GM12878 (cell line): ENCODE data around the gene AIP. TPM values are rescaled to one million over a fixed set of nuclear protein-coding genes. Genes with fewer than 3 reads are reported as not detected.

Experiments used
- ASH2L ChIP-seq: fragments of 300-600, 200-600 bp; sonication (generic); IDR thresholded peaks from 2 replicates; pipeline ENCODE4 v1.6.1; 2017; ENCODE audit warnings: low read depth, mild to moderate bottlenecking, borderline replicate concordance
- ATF2 ChIP-seq: IDR thresholded peaks from 2 replicates; pipeline ENCODE4 v1.6.1; 2012; ENCODE audit warnings: low read length, inconsistent platforms
- CBFB ChIP-seq: IDR thresholded peaks from 2 replicates; pipeline ENCODE4 v1.6.1; 2016; ENCODE audit warnings: antibody characterized with exemption, low read depth
- CEBPB ChIP-seq, 2 experiments: fragments of 150-350 bp in 1 of 2; IDR thresholded peaks; 2 replicates each; pipeline ENCODE4 v1.6.1; 2012 to 2014; ENCODE audit warnings: low read depth in 2 of 2, low read length in 2 of 2, borderline replicate concordance in 1 of 2, inconsistent platforms in 1 of 2
- EED ChIP-seq: sonication (generic); IDR thresholded peaks from 2 replicates; pipeline ENCODE4 v1.6.1; 2016; ENCODE audit warnings: antibody characterized with exemption, low read depth
- ELK1 ChIP-seq: IDR thresholded peaks from 2 replicates; pipeline ENCODE4 v1.6.1; 2012; ENCODE audit warnings: low read depth, low read length, improper control_type of control experiment
- IRF3 ChIP-seq: fragments of 450-650 bp; IDR thresholded peaks from 2 replicates; pipeline ENCODE4 v1.6.1; 2014; ENCODE audit warnings: mild to moderate bottlenecking
- KLF5 ChIP-seq: fragments of 450-650 bp; IDR thresholded peaks from 2 replicates; pipeline ENCODE4 v1.6.1; 2014; ENCODE audit warnings: mild to moderate bottlenecking; ENCODE audit not compliant: partially characterized antibody
- LARP7 ChIP-seq: fragments of 450-650 bp; IDR thresholded peaks from 2 replicates; pipeline ENCODE4 v1.6.1; 2017; ENCODE audit warnings: mild to moderate bottlenecking
- MYB ChIP-seq: fragments of 150-350 bp; IDR thresholded peaks from 2 replicates; pipeline ENCODE4 v1.6.1; 2014; ENCODE audit warnings: mild to moderate bottlenecking, low read depth, low read length, borderline replicate concordance
- POLR2A ChIP-seq: IDR thresholded peaks from 2 replicates; pipeline ENCODE4 v1.6.1; 2011; ENCODE audit warnings: low read depth, mild to moderate bottlenecking, low read length
- POLR2AphosphoS5 ChIP-seq: IDR thresholded peaks from 2 replicates; pipeline ENCODE4 v1.6.1; 2011; ENCODE audit warnings: mild to moderate bottlenecking, low read length, inconsistent platforms
- RCOR1 ChIP-seq: conservative IDR thresholded peaks from 2 replicates; pipeline ENCODE4 v1.6.1; 2012; ENCODE audit warnings: low read depth, low read length, improper control_type of control experiment
- SREBF1 ChIP-seq: IDR thresholded peaks from 2 replicates; pipeline ENCODE4 v1.6.1; 2012; ENCODE audit warnings: mild to moderate bottlenecking, low read length
- SREBF2 ChIP-seq: IDR thresholded peaks from 2 replicates; pipeline ENCODE4 v1.6.1; 2012; ENCODE audit warnings: mild to moderate bottlenecking, low read length
- SUPT20H ChIP-seq: IDR thresholded peaks from 2 replicates; pipeline ENCODE4 v1.6.1; 2011; ENCODE audit warnings: low read depth, mild to moderate bottlenecking, low read length, moderate library complexity, borderline replicate concordance; ENCODE audit not compliant: control insufficient read depth
- TCF12 ChIP-seq: IDR thresholded peaks from 2 replicates; pipeline ENCODE4 v1.6.1; 2011; ENCODE audit warnings: low read depth, mild to moderate bottlenecking, low read length
- USF1 ChIP-seq: IDR thresholded peaks from 2 replicates; pipeline ENCODE4 v1.6.1; 2011; ENCODE audit warnings: borderline replicate concordance, low read depth, mild to moderate bottlenecking, moderate library complexity, mixed read lengths, low read length; ENCODE audit not compliant: insufficient read depth; ENCODE audit errors: extremely low read length
- YY1 ChIP-seq: IDR thresholded peaks from 2 replicates; pipeline ENCODE4 v1.6.1; 2011; ENCODE audit warnings: low read depth, mild to moderate bottlenecking, low read length
- polyA plus RNA-seq, 11 experiments: library from polyadenylated mRNA; depleted of rRNA in 4 of 11; unstranded in 6 of 11; stranded (reverse) in 5 of 11; fragments of >200 nt; fragmentation: Nextera tagmentation in 4 of 11; fragmentation: Illumina TruSeq in 1 of 11; extraction: Ambion mirVana in 4 of 11; extraction: Trizol in 1 of 11; gene quantifications; 1 replicate in 1 of 11; 2 replicates in 10 of 11; pipeline versions ENCODE4 v1.2.1 to v1.2.3, GENCODE V29; 2011 to 2016; ENCODE audit warnings: inconsistent platforms in 2 of 11, missing spikeins in 2 of 11, low read depth in 1 of 11
- total RNA-seq, 4 experiments: library from RNA; depleted of rRNA in 3 of 4; stranded (reverse); fragments of >200 nt in 3 of 4; fragmentation: Illumina TruSeq in 1 of 4; extraction: Trizol in 1 of 4; gene quantifications; 2 replicates each; pipeline versions ENCODE4 v1.2.1 to v1.2.3, GENCODE V29; 2013 to 2021
- TF ChIP-seq, protein P1 (sequence below): fragments of 450-650 bp; formaldehyde crosslinking; IDR thresholded peaks from 2 replicates; pipeline ENCODE4 v1.5.0; 2022; ENCODE audit warnings: mild to moderate bottlenecking, missing genetic modification characterization
- TF ChIP-seq, protein P2 (sequence below): fragments of 450-650 bp; IDR thresholded peaks from 2 replicates; pipeline ENCODE4 v1.6.1; 2017; ENCODE audit warnings: borderline replicate concordance

AIP gene
- total and polyA plus RNA-seq, 10 of the 15 experiments (the other 5 are each of a cell fraction or from before 2014, with no cell fraction given): 12.6 to 164 (median 104) TPM

DNA sequence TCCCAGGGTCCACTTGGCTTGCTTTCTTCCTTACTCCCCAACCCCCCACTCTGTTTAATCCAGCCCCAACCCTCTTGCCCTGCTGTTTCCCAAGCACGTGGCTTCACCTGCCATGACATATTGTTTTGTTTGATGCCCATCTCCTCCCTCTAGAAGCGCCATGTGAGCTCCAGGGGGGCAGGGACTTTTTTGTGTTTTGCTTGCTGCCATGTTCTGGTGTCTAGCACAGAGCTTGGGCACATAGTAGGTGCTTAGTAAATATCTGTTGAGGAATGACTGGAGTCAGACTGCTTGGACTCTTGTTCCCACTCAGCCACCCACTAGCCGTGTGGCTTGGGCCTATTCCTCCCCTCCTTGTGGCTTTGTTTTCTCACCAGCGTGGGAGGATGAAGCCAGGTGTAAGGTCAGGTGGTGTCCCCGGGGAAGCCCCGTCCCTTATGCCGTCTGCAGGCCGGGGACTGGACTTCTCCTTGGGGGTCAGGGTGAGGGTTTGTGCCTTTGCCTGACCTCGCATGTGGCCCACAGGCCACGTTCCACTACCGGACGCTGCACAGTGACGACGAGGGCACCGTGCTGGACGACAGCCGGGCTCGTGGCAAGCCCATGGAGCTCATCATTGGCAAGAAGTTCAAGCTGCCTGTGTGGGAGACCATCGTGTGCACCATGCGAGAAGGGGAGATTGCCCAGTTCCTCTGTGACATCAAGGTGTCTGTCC, 3.8 kb downstream of the AIP start (continued):
- TF ChIP-seq EED (peak; percentile 95), MYB (no peak), ATF2 (no peak), SUPT20H (no peak), CBFB (peak; percentile 96), ELK1 (no peak), ASH2L (no peak), RCOR1 (peak; percentile 86; the same call in 1 of the 2 replicates), POLR2AphosphoS5 (peak; percentile 36; the same call in 1 of the 2 replicates), KLF5 (no peak), SREBF1 (no peak), USF1 (peak; percentile 82), SREBF2 (no peak), TCF12 (peak; percentile 98), YY1 (peak; percentile 69; the same call in 1 of the 2 replicates), CEBPB (IDR thresholded peaks at IDR 0.05; ENCODE audit: borderline replicate concordance in 1 of 2, low read depth in 2 of 2, low read length in 2 of 2) (0 out of 4 replicates have a peak, but pooled peaks of 1 of the 2 experiments have one; percentile 14), IRF3 (no peak; the same call in 1 of the 2 replicates), POLR2A (peak; percentile 58), LARP7 (peak; percentile 64; the same call in 1 of the 2 replicates)
- TF ChIP-seq, protein P1, sequence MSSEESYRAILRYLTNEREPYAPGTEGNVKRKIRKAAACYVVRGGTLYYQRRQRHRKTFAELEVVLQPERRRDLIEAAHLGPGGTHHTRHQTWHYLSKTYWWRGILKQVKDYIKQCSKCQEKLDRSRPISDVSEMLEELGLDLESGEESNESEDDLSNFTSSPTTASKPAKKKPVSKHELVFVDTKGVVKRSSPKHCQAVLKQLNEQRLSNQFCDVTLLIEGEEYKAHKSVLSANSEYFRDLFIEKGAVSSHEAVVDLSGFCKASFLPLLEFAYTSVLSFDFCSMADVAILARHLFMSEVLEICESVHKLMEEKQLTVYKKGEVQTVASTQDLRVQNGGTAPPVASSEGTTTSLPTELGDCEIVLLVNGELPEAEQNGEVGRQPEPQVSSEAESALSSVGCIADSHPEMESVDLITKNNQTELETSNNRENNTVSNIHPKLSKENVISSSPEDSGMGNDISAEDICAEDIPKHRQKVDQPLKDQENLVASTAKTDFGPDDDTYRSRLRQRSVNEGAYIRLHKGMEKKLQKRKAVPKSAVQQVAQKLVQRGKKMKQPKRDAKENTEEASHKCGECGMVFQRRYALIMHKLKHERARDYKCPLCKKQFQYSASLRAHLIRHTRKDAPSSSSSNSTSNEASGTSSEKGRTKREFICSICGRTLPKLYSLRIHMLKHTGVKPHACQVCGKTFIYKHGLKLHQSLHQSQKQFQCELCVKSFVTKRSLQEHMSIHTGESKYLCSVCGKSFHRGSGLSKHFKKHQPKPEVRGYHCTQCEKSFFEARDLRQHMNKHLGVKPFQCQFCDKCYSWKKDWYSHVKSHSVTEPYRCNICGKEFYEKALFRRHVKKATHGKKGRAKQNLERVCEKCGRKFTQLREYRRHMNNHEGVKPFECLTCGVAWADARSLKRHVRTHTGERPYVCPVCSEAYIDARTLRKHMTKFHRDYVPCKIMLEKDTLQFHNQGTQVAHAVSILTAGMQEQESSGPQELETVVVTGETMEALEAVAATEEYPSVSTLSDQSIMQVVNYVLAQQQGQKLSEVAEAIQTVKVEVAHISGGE (CRISPR knock-in tag): no peak
- TF ChIP-seq, protein P2, sequence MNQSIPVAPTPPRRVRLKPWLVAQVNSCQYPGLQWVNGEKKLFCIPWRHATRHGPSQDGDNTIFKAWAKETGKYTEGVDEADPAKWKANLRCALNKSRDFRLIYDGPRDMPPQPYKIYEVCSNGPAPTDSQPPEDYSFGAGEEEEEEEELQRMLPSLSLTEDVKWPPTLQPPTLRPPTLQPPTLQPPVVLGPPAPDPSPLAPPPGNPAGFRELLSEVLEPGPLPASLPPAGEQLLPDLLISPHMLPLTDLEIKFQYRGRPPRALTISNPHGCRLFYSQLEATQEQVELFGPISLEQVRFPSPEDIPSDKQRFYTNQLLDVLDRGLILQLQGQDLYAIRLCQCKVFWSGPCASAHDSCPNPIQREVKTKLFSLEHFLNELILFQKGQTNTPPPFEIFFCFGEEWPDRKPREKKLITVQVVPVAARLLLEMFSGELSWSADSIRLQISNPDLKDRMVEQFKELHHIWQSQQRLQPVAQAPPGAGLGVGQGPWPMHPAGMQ: no peak
